RWPE1 (cell line): ENCODE measurements around the gene RBMY1E.
"Not testable (repeated sequence)": the region's sequence is repeated elsewhere in the genome, so short reads cannot be mapped to it uniquely, and the experiment has no call there.

Source experiments
- CTCF ChIA-PET: fragments of 350-600 bp; sonication (Branson Sonifier 250); formaldehyde crosslinking; extraction: SDS; loops from one replicate; lab custom pipeline; 2021; lab: Yijun Ruan, JAX
- POLR2A ChIA-PET: fragments of 400-600 bp; formaldehyde crosslinking; extraction: SDS; loops from one replicate; lab custom pipeline; 2020; ENCODE audit warnings: antibody characterized with exemption; ENCODE audit not compliant: low non-redundant PET; lab: Yijun Ruan, JAX
- DNase-seq: peaks from one replicate; pipeline ENCODE4 v3.0.0; 2012; ENCODE audit warnings: low spot score
- H3K27ac ChIP-seq: fragments of 450-650 bp; 2 replicates; pipeline ENCODE4 v1.5.1; 2017

RBMY1E gene

DNA sequence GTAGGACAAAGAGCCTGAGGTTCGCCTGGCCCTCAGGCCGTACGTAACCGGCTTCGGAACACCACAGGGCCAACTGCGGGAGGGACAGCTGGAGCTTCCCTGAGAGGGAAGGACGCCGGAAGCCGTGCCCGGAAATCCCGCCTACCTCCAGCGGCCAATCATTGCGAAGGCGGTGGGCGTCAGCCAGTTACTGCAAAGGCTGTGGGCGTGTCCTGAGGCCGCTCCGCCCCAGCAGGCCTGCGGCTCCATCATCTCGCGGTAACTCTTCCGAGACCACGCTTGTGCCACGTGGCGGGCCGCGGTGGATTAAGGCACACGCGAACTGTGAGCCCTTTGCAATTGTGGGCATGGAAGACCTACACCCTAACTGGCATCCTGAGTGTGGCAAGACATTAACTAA is at the start of gene RBMY1E:
Gene RBMY1E, minus strand, starts transcription at position 101 of the 400 bp plus-strand sequence. CDS start 1,978 bp downstream, outside the sequence.
- POLR2A ChIA-PET, DNase-seq, CTCF ChIA-PET: not testable (repeated sequence)

DNA sequence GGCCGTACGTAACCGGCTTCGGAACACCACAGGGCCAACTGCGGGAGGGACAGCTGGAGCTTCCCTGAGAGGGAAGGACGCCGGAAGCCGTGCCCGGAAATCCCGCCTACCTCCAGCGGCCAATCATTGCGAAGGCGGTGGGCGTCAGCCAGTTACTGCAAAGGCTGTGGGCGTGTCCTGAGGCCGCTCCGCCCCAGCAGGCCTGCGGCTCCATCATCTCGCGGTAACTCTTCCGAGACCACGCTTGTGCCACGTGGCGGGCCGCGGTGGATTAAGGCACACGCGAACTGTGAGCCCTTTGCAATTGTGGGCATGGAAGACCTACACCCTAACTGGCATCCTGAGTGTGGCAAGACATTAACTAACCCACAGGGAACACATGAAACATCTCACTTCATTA is 23.4 kb downstream of the RBMY1E start, which contains the start of gene RBMY1D:
Gene RBMY1D, minus strand, starts transcription at position 101 of the 400 bp plus-strand sequence. CDS start 2,013 bp downstream, outside the sequence.
- DNase-seq, POLR2A ChIA-PET, CTCF ChIA-PET, H3K27ac ChIP-seq: not testable (repeated sequence)

More for the DNA sequence above, at the start of gene RBMY1E:
- H3K27ac ChIP-seq: not testable (repeated sequence)

DNA sequence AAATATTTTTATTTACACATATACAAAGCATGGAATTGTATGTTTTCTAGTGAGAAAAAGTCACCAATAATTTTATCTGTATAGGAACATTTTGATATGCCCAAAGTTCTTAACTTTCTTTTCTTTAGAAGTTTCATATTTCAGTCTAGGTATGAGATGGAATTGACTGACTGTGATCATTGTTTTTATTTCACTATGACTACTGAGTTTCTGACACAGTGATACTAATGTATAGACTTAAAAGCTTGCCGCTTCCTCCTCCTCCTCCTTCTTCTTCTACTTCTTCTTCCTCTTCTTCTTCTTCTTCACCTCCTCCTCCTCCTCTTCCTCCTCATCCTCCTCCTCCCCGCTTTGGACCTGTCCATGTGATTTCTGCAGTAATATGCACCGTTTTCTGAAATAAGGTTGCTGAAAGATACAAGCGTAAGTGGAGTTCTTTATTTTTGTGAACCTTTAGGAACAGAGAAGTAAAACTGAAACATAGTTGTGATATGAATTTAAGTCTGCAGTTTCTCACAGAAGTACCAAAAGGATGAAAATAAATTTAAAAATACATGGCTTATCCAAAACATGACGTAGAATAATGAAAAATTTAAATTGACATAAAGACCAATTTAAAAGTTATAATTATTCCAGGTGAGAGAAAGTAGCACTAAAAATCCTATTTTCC is 48.3 kb downstream of the RBMY1E start:
- CTCF ChIA-PET, H3K27ac ChIP-seq, DNase-seq, POLR2A ChIA-PET: not testable (repeated sequence)
